GM12865 (cell line): ENCODE measurements around the gene TSPEAR.
"Not testable (repeated sequence)": the region's sequence is repeated elsewhere in the genome, so short reads cannot be mapped to it uniquely, and the experiment has no call there.

Source experiments
- DNase-seq: peaks from one replicate; pipeline ENCODE4 v3.0.0; 2010; ENCODE audit warnings: low read depth
- H3K4me3 ChIP-seq: 2 replicates; pipeline ENCODE4 v1.5.1; 2011; ENCODE audit warnings: mild to moderate bottlenecking, low read depth, low read length, control low read depth
- CTCF ChIP-seq: IDR thresholded peaks from 2 replicates; pipeline ENCODE4 v1.5.1; 2011; ENCODE audit warnings: low read length, control low read depth, low read depth, inconsistent platforms; ENCODE audit not compliant: insufficient read depth; ENCODE audit errors: missing control alignments

Gene TSPEAR

GRCh38 chr21:44643741-44644310 lies 67.5 kb downstream of the TSPEAR start:
- no peak overlapping the region for H3K4me3 ChIP-seq
- no peak for TF ChIP-seq CTCF
- DNase-seq, result no peak

GRCh38 chr21:44640761-44641160 lies 70.6 kb downstream of the TSPEAR start:
- TF ChIP-seq CTCF, result no peak

DNA sequence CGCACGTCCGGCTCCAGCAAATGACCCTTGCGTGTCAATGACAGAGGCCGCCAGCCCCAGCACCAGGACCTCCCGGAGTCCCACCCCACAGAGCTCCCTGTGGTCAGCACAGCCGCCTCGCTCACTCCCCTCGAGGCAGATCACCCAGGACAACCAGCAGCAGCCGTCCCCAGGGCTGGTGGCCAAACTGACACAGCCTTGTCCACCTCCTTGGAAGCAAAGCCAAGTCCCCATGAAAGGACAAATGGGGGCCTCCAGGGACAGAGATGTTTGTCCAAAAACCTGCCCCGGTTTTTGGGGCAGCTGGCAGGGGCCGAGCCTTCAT lies 72.1 kb downstream of the TSPEAR start:
- TF ChIP-seq CTCF, result no peak
- H3K4me3 ChIP-seq, result no peak overlapping the region
- no peak for DNase-seq

More at GRCh38 chr21:44640761-44641160, 70.6 kb downstream of the TSPEAR start:
- no peak for DNase-seq
- H3K4me3 ChIP-seq, result no peak overlapping the region

GRCh38 chr21:44638506-44639330 lies 72.7 kb downstream of the TSPEAR start:
- not testable (repeated sequence) for DNase-seq, H3K4me3 ChIP-seq

DNA sequence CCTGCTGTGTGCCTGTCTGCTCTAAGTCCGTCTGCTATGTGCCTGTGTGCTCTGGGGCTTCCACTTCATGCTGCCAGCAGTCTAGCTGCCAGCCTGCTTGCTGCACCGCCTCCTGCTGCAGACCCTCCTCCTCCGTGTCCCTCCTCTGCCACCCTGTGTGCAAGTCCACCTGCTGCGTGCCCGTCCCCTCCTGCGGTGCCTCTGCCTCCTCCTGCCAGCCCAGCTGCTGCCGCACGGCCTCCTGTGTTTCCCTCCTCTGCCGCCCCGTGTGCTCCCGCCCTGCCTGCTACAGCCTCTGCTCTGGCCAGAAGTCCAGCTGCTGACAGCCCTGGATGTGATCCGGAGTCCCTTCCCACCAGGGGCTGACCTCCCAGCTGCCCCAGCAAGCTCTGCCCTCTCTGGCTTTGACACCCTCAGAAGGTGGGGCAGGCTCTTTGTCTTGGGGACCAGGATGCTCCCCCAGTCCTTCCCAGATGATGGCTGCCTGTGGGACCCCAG lies 73.5 kb downstream of the TSPEAR start:
- DNase-seq, H3K4me3 ChIP-seq: not testable (repeated sequence)

- TF ChIP-seq CTCF, result no peak
- no peak within 1 kb of the TSS for H3K4me3 ChIP-seq
- no peak for DNase-seq
These were observed 74.1 kb downstream of the TSPEAR start, which contains the start of gene KRTAP10-10 for GRCh38 chr21:44637018-44637850. TSS of gene KRTAP10-10 (plus strand) at chr21:44637356. CDS start at chr21:44637418, 62 bp downstream.

- H3K4me3 ChIP-seq, result no peak overlapping the region
- no peak for TF ChIP-seq CTCF
- no peak for DNase-seq
These were observed 75.0 kb downstream of the TSPEAR start for GRCh38 chr21:44636209-44637017.
